GM23338 (cell line): Measurements from ENCODE around the gene GGNBP2. TPM values are rescaled to one million over a fixed set of nuclear protein-coding genes. Genes with fewer than 3 reads are reported as not detected.

Experiments used
- ATAC-seq: fragments of 200-7000 bp; cut with Tn5 transposase; 3 replicates; pipeline ENCODE4 v1.9.1; 2020
- DNase-seq: peaks from one replicate; pipeline ENCODE4 v3.0.0-alpha.2; 2015; ENCODE audit warnings: low spot score
- H2AFZ ChIP-seq: fragments of 200-600 bp; sonication (generic); 2 replicates; pipeline ENCODE4 v1.8.0; 2016; ENCODE audit warnings: antibody characterized with exemption, mild to moderate bottlenecking, moderate library complexity
- H3F3A ChIP-seq: fragments of 200-600 bp; sonication (generic); replicated peaks from 2 replicates; pipeline ENCODE4 v1.8.0; 2017; ENCODE audit warnings: antibody characterized with exemption, mixed run types, low read depth
- H3K27ac ChIP-seq: fragments of 200-600 bp; sonication (generic); 2 replicates; pipeline ENCODE4 v1.6.1; 2016; ENCODE audit warnings: low read depth
- H3K27me3 ChIP-seq: fragments of 200-600 bp; sonication (generic); 2 replicates; pipeline ENCODE4 v1.8.0; 2016; ENCODE audit warnings: mild to moderate bottlenecking, mixed run types, moderate library complexity; ENCODE audit not compliant: insufficient read depth
- H3K36me3 ChIP-seq: fragments of 200-600 bp; sonication (generic); 2 replicates; pipeline ENCODE4 v1.8.0; 2016; ENCODE audit warnings: mild to moderate bottlenecking; ENCODE audit not compliant: insufficient read depth
- H3K4me1 ChIP-seq: fragments of 200-600 bp; sonication (generic); 2 replicates; pipeline ENCODE4 v1.8.0; 2016; ENCODE audit warnings: mild to moderate bottlenecking, moderate library complexity; ENCODE audit not compliant: insufficient read depth
- H3K4me2 ChIP-seq: fragments of 200-600 bp; sonication (generic); 2 replicates; pipeline ENCODE4 v1.7.1; 2017; ENCODE audit warnings: mixed run types
- H3K4me3 ChIP-seq: fragments of 200-600 bp; sonication (generic); 2 replicates; pipeline ENCODE4 v1.6.1; 2016; ENCODE audit warnings: mixed run types
- H3K79me2 ChIP-seq: fragments of 200-600 bp; sonication (generic); replicated peaks from 2 replicates; pipeline ENCODE4 v1.8.0; 2017; ENCODE audit warnings: mild to moderate bottlenecking; ENCODE audit not compliant: insufficient read depth
- H3K9me2 ChIP-seq: fragments of 200-600 bp; sonication (generic); 2 replicates; pipeline ENCODE4 v1.8.0; 2017; ENCODE audit not compliant: insufficient read depth
- H4K20me1 ChIP-seq: fragments of 200-600 bp; sonication (generic); replicated peaks from 2 replicates; pipeline ENCODE4 v1.8.0; 2017; ENCODE audit warnings: mild to moderate bottlenecking; ENCODE audit not compliant: insufficient read depth
- H3K27ac Mint-ChIP-seq: 2 replicates; pipeline ENCODE4 v1.8.0; 2020; ENCODE audit warnings: inconsistent platforms, mild to moderate bottlenecking, moderate library complexity, mixed read lengths
- H3K27me3 Mint-ChIP-seq: 3 replicates; pipeline ENCODE4 v1.8.0; 2022; ENCODE audit warnings: low read depth, mild to moderate bottlenecking, moderate library complexity, mixed read lengths, inconsistent platforms; ENCODE audit not compliant: insufficient read depth, poor library complexity
- H3K36me3 Mint-ChIP-seq: 3 replicates; pipeline ENCODE4 v1.8.0; 2021; ENCODE audit warnings: low read depth, mild to moderate bottlenecking, inconsistent platforms, moderate library complexity, mixed read lengths
- H3K4me1 Mint-ChIP-seq: 3 replicates; pipeline ENCODE4 v1.8.0; 2020; ENCODE audit warnings: mild to moderate bottlenecking, inconsistent platforms, mixed read lengths
- H3K4me3 Mint-ChIP-seq: 3 replicates; pipeline ENCODE4 v1.8.0; 2021; ENCODE audit warnings: moderate library complexity, mild to moderate bottlenecking, inconsistent platforms, mixed read lengths
- H3K9me3 Mint-ChIP-seq: 3 replicates; pipeline ENCODE4 v1.8.0; 2020; ENCODE audit warnings: moderate library complexity, mild to moderate bottlenecking, inconsistent platforms, mixed read lengths
- CREB1 ChIP-seq: fragments of 250-450 bp; sonication (Bioruptor Pico); IDR thresholded peaks from 2 replicates; pipeline ENCODE4 v1.5.0; 2020; ENCODE audit warnings: low read depth, mild to moderate bottlenecking, moderate library complexity
- EZH2 ChIP-seq: fragments of 200-600 bp; sonication (generic); IDR thresholded peaks from one replicate; pipeline ENCODE4 v1.8.0; 2017; ENCODE audit warnings: antibody characterized with exemption, mild to moderate bottlenecking, low read depth; ENCODE audit not compliant: unreplicated experiment
- EZH2phosphoT487 ChIP-seq: fragments of 200-600 bp; sonication (generic); IDR thresholded peaks from one replicate; pipeline ENCODE4 v1.8.1; 2018; ENCODE audit warnings: antibody characterized with exemption; ENCODE audit not compliant: unreplicated experiment
- JUNB ChIP-seq: IDR thresholded peaks from one replicate; pipeline ENCODE4 v1.6.1; 2016; ENCODE audit warnings: antibody characterized with exemption; ENCODE audit not compliant: unreplicated experiment
- NANOG ChIP-seq: IDR thresholded peaks from 2 replicates; pipeline ENCODE4 v1.6.1; 2016; ENCODE audit warnings: antibody characterized with exemption, borderline replicate concordance
- POLR2AphosphoS5 ChIP-seq: IDR thresholded peaks from 2 replicates; pipeline ENCODE4 v1.6.1; 2016; ENCODE audit warnings: antibody characterized with exemption, low read depth
- STAT1 ChIP-seq: IDR thresholded peaks from one replicate; pipeline ENCODE4 v1.6.1; 2016; ENCODE audit warnings: antibody characterized with exemption; ENCODE audit not compliant: unreplicated experiment
- ZNF114 ChIP-seq: fragments of 250-450 bp; sonication (Bioruptor Pico); IDR thresholded peaks from 2 replicates; pipeline ENCODE4 v1.5.0; 2020; ENCODE audit warnings: mild to moderate bottlenecking, moderate library complexity
- ZNF331 ChIP-seq: fragments of 250-450 bp; sonication (Bioruptor Pico); IDR thresholded peaks from 2 replicates; pipeline ENCODE4 v1.5.0; 2020; ENCODE audit warnings: low read depth, mild to moderate bottlenecking, moderate library complexity
- polyA plus RNA-seq: library from polyadenylated mRNA; unstranded; fragments of >200 nt; fragmentation: Nextera tagmentation; extraction: Ambion mirVana; gene quantifications from 2 replicates; pipeline ENCODE4 v1.2.1, GENCODE V29; 2016
- total RNA-seq: library from RNA; depleted of rRNA; stranded (reverse); fragments of >200 nt; shearing (Covaris generic); gene quantifications from 2 replicates; pipeline ENCODE4 v1.2.3, GENCODE V29; 2014
- TF ChIP-seq, protein P1 (sequence below): fragments of 250-450 bp; sonication (Bioruptor Pico); IDR thresholded peaks from 2 replicates; pipeline ENCODE4 v1.5.0; 2020; ENCODE audit warnings: mild to moderate bottlenecking, moderate library complexity
- TF ChIP-seq, protein P2 (sequence below): IDR thresholded peaks from 2 replicates; pipeline ENCODE4 v1.6.1; 2016; ENCODE audit warnings: antibody characterized with exemption
- TF ChIP-seq, protein P3 (sequence below), 2 experiments: fragments of 200-600 bp in 1 of 2; sonication (generic) in 1 of 2; conservative IDR thresholded peaks; 2 replicates each; pipeline versions ENCODE4 v1.5.1 to v1.6.1; 2016 to 2017; ENCODE audit warnings: antibody characterized with exemption in 2 of 2, low read depth in 2 of 2, mild to moderate bottlenecking in 2 of 2, moderate library complexity in 1 of 2
- TF ChIP-seq, protein P4 (sequence below): IDR thresholded peaks from one replicate; pipeline ENCODE4 v1.6.1; 2018; ENCODE audit warnings: antibody characterized with exemption; ENCODE audit not compliant: unreplicated experiment

Gene GGNBP2
- total and polyA plus RNA-seq, 2 experiments from 2014 or later = 40.7 to 41.2 TPM

DNA sequence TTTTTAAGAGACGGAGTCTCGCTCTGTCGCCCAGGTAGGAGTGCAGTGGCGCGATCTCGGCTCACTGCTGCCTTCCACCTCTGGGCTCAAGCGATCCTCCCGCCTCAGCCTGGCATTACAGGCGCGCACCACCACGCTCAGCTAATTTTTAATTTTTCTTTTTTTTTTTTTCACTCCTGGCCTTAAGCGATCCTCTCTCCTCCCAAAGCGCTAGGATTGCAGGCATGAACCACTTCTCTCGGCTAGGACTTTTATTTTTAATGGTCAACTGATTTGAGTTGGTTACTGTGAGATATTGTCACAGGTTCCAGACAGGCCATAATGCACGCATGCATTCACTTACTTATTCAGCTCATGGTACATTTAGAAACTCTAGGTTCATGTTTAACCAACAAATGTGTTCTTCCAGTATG lies 9.0 kb upstream of the GGNBP2 start:
- Histone ChIP-seq H4K20me1 (peaks cover 13% of the 10 kb centered on the region; the same call in 1 of the 2 replicates), H3K27ac (peak overlapping the region; percentile 99), H3K9me2 (no peaks in the 10 kb centered on the region), H3K27me3 (no peaks in the 10 kb centered on the region), H3K4me2 (peak overlapping the region; percentile 98), H3K36me3 (peaks cover 41% of the 10 kb centered on the region), H3F3A (peaks cover 29% of the 10 kb centered on the region), H3K4me1 (peaks cover 11% of the 10 kb centered on the region), H2AFZ (no peak overlapping the region), H3K4me3 (peak overlapping the region; percentile 96), H3K79me2 (peaks cover 54% of the 10 kb centered on the region)
- DNase-seq (no peak), ATAC-seq (no peak; the same call in 2 of the 3 replicates)
- peaks cover 17% of the 10 kb centered on the region for H3K4me1 Mint-ChIP-seq
- H3K9me3 Mint-ChIP-seq = peaks cover 10% of the 10 kb centered on the region; the same call in 2 of the 3 replicates
- peak overlapping the region; percentile 99 for H3K4me3 Mint-ChIP-seq
- H3K27ac Mint-ChIP-seq = peak overlapping the region; percentile 72
- peaks cover 64% of the 10 kb centered on the region for H3K36me3 Mint-ChIP-seq
- peaks cover 14% of the 10 kb centered on the region for H3K27me3 Mint-ChIP-seq
- no peak for TF ChIP-seq JUNB
- no peak for TF ChIP-seq STAT1
- no peak for TF ChIP-seq CREB1 (CRISPR knock-in tag)
- no peak for TF ChIP-seq ZNF114 (CRISPR knock-in tag)
- TF ChIP-seq, protein P1, sequence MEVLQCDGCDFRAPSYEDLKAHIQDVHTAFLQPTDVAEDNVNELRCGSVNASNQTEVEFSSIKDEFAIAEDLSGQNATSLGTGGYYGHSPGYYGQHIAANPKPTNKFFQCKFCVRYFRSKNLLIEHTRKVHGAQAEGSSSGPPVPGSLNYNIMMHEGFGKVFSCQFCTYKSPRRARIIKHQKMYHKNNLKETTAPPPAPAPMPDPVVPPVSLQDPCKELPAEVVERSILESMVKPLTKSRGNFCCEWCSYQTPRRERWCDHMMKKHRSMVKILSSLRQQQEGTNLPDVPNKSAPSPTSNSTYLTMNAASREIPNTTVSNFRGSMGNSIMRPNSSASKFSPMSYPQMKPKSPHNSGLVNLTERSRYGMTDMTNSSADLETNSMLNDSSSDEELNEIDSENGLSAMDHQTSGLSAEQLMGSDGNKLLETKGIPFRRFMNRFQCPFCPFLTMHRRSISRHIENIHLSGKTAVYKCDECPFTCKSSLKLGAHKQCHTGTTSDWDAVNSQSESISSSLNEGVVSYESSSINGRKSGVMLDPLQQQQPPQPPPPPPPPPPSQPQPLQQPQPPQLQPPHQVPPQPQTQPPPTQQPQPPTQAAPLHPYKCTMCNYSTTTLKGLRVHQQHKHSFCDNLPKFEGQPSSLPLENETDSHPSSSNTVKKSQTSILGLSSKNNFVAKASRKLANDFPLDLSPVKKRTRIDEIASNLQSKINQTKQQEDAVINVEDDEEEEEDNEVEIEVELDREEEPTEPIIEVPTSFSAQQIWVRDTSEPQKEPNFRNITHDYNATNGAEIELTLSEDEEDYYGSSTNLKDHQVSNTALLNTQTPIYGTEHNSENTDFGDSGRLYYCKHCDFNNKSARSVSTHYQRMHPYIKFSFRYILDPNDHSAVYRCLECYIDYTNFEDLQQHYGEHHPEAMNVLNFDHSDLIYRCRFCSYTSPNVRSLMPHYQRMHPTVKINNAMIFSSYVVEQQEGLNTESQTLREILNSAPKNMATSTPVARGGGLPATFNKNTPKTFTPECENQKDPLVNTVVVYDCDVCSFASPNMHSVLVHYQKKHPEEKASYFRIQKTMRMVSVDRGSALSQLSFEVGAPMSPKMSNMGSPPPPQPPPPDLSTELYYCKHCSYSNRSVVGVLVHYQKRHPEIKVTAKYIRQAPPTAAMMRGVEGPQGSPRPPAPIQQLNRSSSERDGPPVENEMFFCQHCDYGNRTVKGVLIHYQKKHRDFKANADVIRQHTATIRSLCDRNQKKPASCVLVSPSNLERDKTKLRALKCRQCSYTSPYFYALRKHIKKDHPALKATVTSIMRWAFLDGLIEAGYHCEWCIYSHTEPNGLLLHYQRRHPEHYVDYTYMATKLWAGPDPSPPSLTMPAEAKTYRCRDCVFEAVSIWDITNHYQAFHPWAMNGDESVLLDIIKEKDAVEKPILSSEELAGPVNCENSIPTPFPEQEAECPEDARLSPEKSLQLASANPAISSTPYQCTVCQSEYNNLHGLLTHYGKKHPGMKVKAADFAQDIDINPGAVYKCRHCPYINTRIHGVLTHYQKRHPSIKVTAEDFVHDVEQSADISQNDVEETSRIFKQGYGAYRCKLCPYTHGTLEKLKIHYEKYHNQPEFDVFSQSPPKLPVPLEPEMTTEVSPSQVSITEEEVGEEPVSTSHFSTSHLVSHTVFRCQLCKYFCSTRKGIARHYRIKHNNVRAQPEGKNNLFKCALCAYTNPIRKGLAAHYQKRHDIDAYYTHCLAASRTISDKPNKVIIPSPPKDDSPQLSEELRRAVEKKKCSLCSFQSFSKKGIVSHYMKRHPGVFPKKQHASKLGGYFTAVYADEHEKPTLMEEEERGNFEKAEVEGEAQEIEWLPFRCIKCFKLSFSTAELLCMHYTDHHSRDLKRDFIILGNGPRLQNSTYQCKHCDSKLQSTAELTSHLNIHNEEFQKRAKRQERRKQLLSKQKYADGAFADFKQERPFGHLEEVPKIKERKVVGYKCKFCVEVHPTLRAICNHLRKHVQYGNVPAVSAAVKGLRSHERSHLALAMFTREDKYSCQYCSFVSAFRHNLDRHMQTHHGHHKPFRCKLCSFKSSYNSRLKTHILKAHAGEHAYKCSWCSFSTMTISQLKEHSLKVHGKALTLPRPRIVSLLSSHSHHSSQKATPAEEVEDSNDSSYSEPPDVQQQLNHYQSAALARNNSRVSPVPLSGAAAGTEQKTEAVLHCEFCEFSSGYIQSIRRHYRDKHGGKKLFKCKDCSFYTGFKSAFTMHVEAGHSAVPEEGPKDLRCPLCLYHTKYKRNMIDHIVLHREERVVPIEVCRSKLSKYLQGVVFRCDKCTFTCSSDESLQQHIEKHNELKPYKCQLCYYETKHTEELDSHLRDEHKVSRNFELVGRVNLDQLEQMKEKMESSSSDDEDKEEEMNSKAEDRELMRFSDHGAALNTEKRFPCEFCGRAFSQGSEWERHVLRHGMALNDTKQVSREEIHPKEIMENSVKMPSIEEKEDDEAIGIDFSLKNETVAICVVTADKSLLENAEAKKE (CRISPR knock-in tag) = no peak
- no peak for TF ChIP-seq EZH2
- TF ChIP-seq EZH2phosphoT487 = no peak
- no peak for TF ChIP-seq POLR2AphosphoS5
- TF ChIP-seq, protein P2, sequence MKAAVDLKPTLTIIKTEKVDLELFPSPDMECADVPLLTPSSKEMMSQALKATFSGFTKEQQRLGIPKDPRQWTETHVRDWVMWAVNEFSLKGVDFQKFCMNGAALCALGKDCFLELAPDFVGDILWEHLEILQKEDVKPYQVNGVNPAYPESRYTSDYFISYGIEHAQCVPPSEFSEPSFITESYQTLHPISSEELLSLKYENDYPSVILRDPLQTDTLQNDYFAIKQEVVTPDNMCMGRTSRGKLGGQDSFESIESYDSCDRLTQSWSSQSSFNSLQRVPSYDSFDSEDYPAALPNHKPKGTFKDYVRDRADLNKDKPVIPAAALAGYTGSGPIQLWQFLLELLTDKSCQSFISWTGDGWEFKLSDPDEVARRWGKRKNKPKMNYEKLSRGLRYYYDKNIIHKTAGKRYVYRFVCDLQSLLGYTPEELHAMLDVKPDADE = no peak
- no peak for TF ChIP-seq NANOG
- TF ChIP-seq ZNF331 (CRISPR knock-in tag) = no peak
- TF ChIP-seq, protein P3, sequence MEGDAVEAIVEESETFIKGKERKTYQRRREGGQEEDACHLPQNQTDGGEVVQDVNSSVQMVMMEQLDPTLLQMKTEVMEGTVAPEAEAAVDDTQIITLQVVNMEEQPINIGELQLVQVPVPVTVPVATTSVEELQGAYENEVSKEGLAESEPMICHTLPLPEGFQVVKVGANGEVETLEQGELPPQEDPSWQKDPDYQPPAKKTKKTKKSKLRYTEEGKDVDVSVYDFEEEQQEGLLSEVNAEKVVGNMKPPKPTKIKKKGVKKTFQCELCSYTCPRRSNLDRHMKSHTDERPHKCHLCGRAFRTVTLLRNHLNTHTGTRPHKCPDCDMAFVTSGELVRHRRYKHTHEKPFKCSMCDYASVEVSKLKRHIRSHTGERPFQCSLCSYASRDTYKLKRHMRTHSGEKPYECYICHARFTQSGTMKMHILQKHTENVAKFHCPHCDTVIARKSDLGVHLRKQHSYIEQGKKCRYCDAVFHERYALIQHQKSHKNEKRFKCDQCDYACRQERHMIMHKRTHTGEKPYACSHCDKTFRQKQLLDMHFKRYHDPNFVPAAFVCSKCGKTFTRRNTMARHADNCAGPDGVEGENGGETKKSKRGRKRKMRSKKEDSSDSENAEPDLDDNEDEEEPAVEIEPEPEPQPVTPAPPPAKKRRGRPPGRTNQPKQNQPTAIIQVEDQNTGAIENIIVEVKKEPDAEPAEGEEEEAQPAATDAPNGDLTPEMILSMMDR (conservative IDR thresholded peaks at IDR 0.05; ENCODE audit: low read depth in 2 of 2) = no peak
- TF ChIP-seq, protein P4, sequence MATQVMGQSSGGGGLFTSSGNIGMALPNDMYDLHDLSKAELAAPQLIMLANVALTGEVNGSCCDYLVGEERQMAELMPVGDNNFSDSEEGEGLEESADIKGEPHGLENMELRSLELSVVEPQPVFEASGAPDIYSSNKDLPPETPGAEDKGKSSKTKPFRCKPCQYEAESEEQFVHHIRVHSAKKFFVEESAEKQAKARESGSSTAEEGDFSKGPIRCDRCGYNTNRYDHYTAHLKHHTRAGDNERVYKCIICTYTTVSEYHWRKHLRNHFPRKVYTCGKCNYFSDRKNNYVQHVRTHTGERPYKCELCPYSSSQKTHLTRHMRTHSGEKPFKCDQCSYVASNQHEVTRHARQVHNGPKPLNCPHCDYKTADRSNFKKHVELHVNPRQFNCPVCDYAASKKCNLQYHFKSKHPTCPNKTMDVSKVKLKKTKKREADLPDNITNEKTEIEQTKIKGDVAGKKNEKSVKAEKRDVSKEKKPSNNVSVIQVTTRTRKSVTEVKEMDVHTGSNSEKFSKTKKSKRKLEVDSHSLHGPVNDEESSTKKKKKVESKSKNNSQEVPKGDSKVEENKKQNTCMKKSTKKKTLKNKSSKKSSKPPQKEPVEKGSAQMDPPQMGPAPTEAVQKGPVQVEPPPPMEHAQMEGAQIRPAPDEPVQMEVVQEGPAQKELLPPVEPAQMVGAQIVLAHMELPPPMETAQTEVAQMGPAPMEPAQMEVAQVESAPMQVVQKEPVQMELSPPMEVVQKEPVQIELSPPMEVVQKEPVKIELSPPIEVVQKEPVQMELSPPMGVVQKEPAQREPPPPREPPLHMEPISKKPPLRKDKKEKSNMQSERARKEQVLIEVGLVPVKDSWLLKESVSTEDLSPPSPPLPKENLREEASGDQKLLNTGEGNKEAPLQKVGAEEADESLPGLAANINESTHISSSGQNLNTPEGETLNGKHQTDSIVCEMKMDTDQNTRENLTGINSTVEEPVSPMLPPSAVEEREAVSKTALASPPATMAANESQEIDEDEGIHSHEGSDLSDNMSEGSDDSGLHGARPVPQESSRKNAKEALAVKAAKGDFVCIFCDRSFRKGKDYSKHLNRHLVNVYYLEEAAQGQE = no peak
